K562 (cell line): ENCODE results near the gene ORAI3. TPM values are rescaled to one million over a fixed set of nuclear protein-coding genes. Genes with fewer than 3 reads are reported as not detected.

Experiments
- ARNT ChIP-seq, 2 experiments: fragments of 450-650 bp; IDR thresholded peaks; 2 replicates each; pipeline ENCODE4 v1.6.1; 2016; ENCODE audit warnings: mild to moderate bottlenecking in 1 of 2
- ATF1 ChIP-seq, 2 experiments: fragments of 450-650 bp in 1 of 2; IDR thresholded peaks; 2 replicates each; pipeline ENCODE4 v1.6.1; 2016; ENCODE audit warnings: missing compliant biosample characterization in 1 of 2, missing genetic modification characterization in 1 of 2
- BRD4 ChIP-seq: fragments of 200-600 bp; sonication (generic); IDR thresholded peaks from 2 replicates; pipeline ENCODE4 v1.6.1; 2017; ENCODE audit warnings: inconsistent platforms
- CREB1 ChIP-seq, 2 experiments: sonication (generic) in 1 of 2; formaldehyde crosslinking in 1 of 2; IDR thresholded peaks; 2 replicates each; pipeline versions ENCODE4 v1.6.1 to v1.8.0; 2012 to 2022; ENCODE audit warnings: inconsistent platforms in 1 of 2, mild to moderate bottlenecking in 1 of 2, missing genetic modification reagents in 1 of 2, moderate library complexity in 1 of 2
- ETS1 ChIP-seq: conservative IDR thresholded peaks from 2 replicates; pipeline ENCODE4 v1.6.1; 2011; ENCODE audit warnings: low read depth, mild to moderate bottlenecking, low read length; ENCODE audit not compliant: control insufficient read depth
- FOXP1 ChIP-seq: sonication (generic); formaldehyde crosslinking; IDR thresholded peaks from 2 replicates; pipeline ENCODE4 v1.8.0; 2022; ENCODE audit warnings: mild to moderate bottlenecking, missing genetic modification reagents
- GABPB1 ChIP-seq: sonication (generic); formaldehyde crosslinking; IDR thresholded peaks from 2 replicates; pipeline ENCODE4 v1.8.0; 2022; ENCODE audit warnings: mild to moderate bottlenecking, missing genetic modification reagents
- GATA2 ChIP-seq: sonication (generic); formaldehyde crosslinking; IDR thresholded peaks from 2 replicates; pipeline ENCODE4 v1.4.0; 2020; ENCODE audit warnings: mild to moderate bottlenecking, missing genetic modification reagents
- GATAD2B ChIP-seq: fragments of 450-650 bp; IDR thresholded peaks from 2 replicates; pipeline ENCODE4 v1.6.1; 2017; ENCODE audit warnings: mild to moderate bottlenecking, borderline replicate concordance
- HDGF ChIP-seq: fragments of 450-650 bp; IDR thresholded peaks from 2 replicates; pipeline ENCODE4 v1.6.1; 2016
- KDM5B ChIP-seq: fragments of 200-600 bp; sonication (generic); IDR thresholded peaks from 2 replicates; pipeline ENCODE4 v1.6.1; 2012; ENCODE audit warnings: low read depth, mild to moderate bottlenecking, moderate library complexity, low read length, control low read depth, inconsistent platforms; ENCODE audit not compliant: insufficient replicate concordance
- MXD1 ChIP-seq: fragments of 250-450 bp; sonication (Bioruptor Pico); IDR thresholded peaks from 2 replicates; pipeline ENCODE4 v1.8.0; 2021; ENCODE audit warnings: borderline replicate concordance, mild to moderate bottlenecking, moderate library complexity; ENCODE audit not compliant: poor library complexity, severe bottlenecking
- PHF20 ChIP-seq: fragments of 450-650 bp; IDR thresholded peaks from 2 replicates; pipeline ENCODE4 v1.6.1; 2018; ENCODE audit not compliant: partially characterized antibody
- RB1 ChIP-seq: fragments of 450-650 bp; IDR thresholded peaks from 2 replicates; pipeline ENCODE4 v1.6.1; 2017; ENCODE audit warnings: low read depth, mild to moderate bottlenecking
- SP1 ChIP-seq: sonication (generic); formaldehyde crosslinking; IDR thresholded peaks from 2 replicates; pipeline ENCODE4 v1.8.1; 2022; ENCODE audit warnings: mild to moderate bottlenecking, missing genetic modification reagents
- ZFX ChIP-seq: sonication (generic); formaldehyde crosslinking; IDR thresholded peaks from 2 replicates; pipeline ENCODE4 v1.8.0; 2022; ENCODE audit warnings: mild to moderate bottlenecking, missing genetic modification reagents, moderate library complexity
- ZNF146 ChIP-seq: IDR thresholded peaks from one replicate; pipeline ENCODE4 v1.6.1; 2018; ENCODE audit warnings: missing compliant biosample characterization; ENCODE audit not compliant: unreplicated experiment
- ZNF644 ChIP-seq: fragments of 200-800 bp; sonication (Bioruptor generic); IDR thresholded peaks from 2 replicates; pipeline ENCODE4 v1.6.1; 2016; ENCODE audit warnings: low read depth, missing genetic modification characterization, missing compliant biosample characterization
- polyA plus RNA-seq, 8 experiments: library from polyadenylated mRNA; depleted of rRNA in 4 of 8; stranded (reverse) in 5 of 8; unstranded in 3 of 8; fragments of >200 nt; fragmentation: Nextera tagmentation in 2 of 8; fragmentation: Illumina TruSeq in 1 of 8; extraction: Ambion mirVana in 2 of 8; extraction: Trizol in 1 of 8; gene quantifications; 2 replicates each; pipeline versions ENCODE4 v1.2.1 to v1.2.3, GENCODE V29; 2011 to 2014; ENCODE audit warnings: inconsistent platforms in 1 of 8, missing spikeins in 1 of 8
- total RNA-seq, 7 experiments: library from RNA; depleted of rRNA in 6 of 7; stranded (reverse); fragments of >200 nt in 6 of 7; fragmentation: Illumina TruSeq in 2 of 7; extraction: Trizol in 2 of 7; gene quantifications; 2 replicates each; pipeline versions ENCODE4 v1.2.1 to v1.2.3, GENCODE V29; 2011 to 2021; ENCODE audit warnings: low replicate concordance in 1 of 7
- TF ChIP-seq, protein P1 (sequence below): fragments of 450-650 bp; formaldehyde crosslinking; IDR thresholded peaks from 2 replicates; pipeline ENCODE4 v1.4.0; 2020; ENCODE audit warnings: mild to moderate bottlenecking, moderate library complexity
- TF ChIP-seq, protein P2 (sequence below), 3 experiments: fragments of 200-800 bp in 1 of 3; sonication (Bioruptor generic) in 1 of 3; sonication (generic) in 1 of 3; formaldehyde crosslinking in 1 of 3; IDR thresholded peaks; 2 replicates each; pipeline versions ENCODE4 v1.6.1 to v1.8.0; 2016 to 2022; ENCODE audit warnings: mild to moderate bottlenecking in 2 of 3, missing compliant biosample characterization in 2 of 3, missing genetic modification characterization in 2 of 3, missing genetic modification reagents in 1 of 3
- TF ChIP-seq, protein P3 (sequence below): sonication (generic); formaldehyde crosslinking; IDR thresholded peaks from 2 replicates; pipeline ENCODE4 v1.8.1; 2023; ENCODE audit warnings: mild to moderate bottlenecking, missing genetic modification reagents

Gene ORAI3
- total and polyA plus RNA-seq, 9 of the 15 experiments (the other 6 are each of a cell fraction or from before 2014, with no cell fraction given) = 4.9 to 23.3 (median 14.1) TPM

- TF ChIP-seq, protein P1, sequence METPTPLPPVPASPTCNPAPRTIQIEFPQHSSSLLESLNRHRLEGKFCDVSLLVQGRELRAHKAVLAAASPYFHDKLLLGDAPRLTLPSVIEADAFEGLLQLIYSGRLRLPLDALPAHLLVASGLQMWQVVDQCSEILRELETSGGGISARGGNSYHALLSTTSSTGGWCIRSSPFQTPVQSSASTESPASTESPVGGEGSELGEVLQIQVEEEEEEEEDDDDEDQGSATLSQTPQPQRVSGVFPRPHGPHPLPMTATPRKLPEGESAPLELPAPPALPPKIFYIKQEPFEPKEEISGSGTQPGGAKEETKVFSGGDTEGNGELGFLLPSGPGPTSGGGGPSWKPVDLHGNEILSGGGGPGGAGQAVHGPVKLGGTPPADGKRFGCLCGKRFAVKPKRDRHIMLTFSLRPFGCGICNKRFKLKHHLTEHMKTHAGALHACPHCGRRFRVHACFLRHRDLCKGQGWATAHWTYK = peak; percentile 69; the same call in 1 of the 2 replicates
- TF ChIP-seq HDGF = peak; percentile 87; the same call in 1 of the 2 replicates
- 0 out of 2 replicates have a peak, but pooled peaks have one; percentile 16 for TF ChIP-seq GATAD2B
- no peak for TF ChIP-seq ZNF146 (CRISPR knock-in tag)
- TF ChIP-seq ETS1 = peak; percentile 45; the same call in 1 of the 2 replicates
- peak; percentile 11 for TF ChIP-seq MXD1 (CRISPR knock-in tag)
- peak; percentile 95 for TF ChIP-seq CREB1 (IDR thresholded peaks at IDR 0.05)
- TF ChIP-seq CREB1 (CRISPR knock-in tag; IDR thresholded peaks at IDR 0.05) = peak; percentile 97
- TF ChIP-seq ZNF644 (tag) = peak; percentile 18; the same call in 1 of the 2 replicates
- peak; percentile 24 for TF ChIP-seq KDM5B
- peak; percentile 82 for TF ChIP-seq GABPB1 (CRISPR knock-in tag)
- peak; percentile 33 for TF ChIP-seq BRD4
- peak; percentile 40; the same call in 1 of the 2 replicates for TF ChIP-seq FOXP1 (CRISPR knock-in tag)
- peak; percentile 82 for TF ChIP-seq ZFX (CRISPR knock-in tag)
- TF ChIP-seq RB1 = peak; percentile 11; the same call in 1 of the 2 replicates
- TF ChIP-seq, protein P2, sequence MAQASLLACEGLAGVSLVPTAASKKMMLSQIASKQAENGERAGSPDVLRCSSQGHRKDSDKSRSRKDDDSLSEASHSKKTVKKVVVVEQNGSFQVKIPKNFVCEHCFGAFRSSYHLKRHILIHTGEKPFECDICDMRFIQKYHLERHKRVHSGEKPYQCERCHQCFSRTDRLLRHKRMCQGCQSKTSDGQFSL (CRISPR knock-in tag; IDR thresholded peaks at IDR 0.05) = peak; percentile 99
- TF ChIP-seq, protein P2 (tag; IDR thresholded peaks at IDR 0.05) = peak in 1 of 2 experiments; percentile 99; a peak in 2 of 4 replicates
- TF ChIP-seq, protein P3, sequence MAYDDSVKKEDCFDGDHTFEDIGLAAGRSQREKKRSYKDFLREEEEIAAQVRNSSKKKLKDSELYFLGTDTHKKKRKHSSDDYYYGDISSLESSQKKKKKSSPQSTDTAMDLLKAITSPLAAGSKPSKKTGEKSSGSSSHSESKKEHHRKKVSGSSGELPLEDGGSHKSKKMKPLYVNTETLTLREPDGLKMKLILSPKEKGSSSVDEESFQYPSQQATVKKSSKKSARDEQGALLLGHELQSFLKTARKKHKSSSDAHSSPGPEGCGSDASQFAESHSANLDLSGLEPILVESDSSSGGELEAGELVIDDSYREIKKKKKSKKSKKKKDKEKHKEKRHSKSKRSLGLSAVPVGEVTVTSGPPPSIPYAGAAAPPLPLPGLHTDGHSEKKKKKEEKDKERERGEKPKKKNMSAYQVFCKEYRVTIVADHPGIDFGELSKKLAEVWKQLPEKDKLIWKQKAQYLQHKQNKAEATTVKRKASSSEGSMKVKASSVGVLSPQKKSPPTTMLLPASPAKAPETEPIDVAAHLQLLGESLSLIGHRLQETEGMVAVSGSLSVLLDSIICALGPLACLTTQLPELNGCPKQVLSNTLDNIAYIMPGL (CRISPR knock-in tag) = peak; percentile 90; the same call in 1 of the 2 replicates
- TF ChIP-seq GATA2 (CRISPR knock-in tag) = no peak
- no peak for TF ChIP-seq ARNT (IDR thresholded peaks at IDR 0.05)
- TF ChIP-seq ATF1 (CRISPR knock-in tag; IDR thresholded peaks at IDR 0.05) = peak; percentile 74
- peak; percentile 96 for TF ChIP-seq ATF1 (tag; IDR thresholded peaks at IDR 0.05)
- TF ChIP-seq PHF20 = peak; percentile 70
- peak; percentile 99 for TF ChIP-seq SP1
Measured at GRCh38 chr16:30957456-30958174, 8.7 kb downstream of the ORAI3 start, which contains the start of gene SETD1A (continued).
